ENCODE measurements around the gene OR8K3. TPM values are rescaled to one million over a fixed set of nuclear protein-coding genes. Genes with fewer than 3 reads are reported as not detected.

OR8K3 gene
- total and polyA plus RNA-seq, 2 of the 4 experiments (the other 2 are of a cell fraction) = not detected

DNA sequence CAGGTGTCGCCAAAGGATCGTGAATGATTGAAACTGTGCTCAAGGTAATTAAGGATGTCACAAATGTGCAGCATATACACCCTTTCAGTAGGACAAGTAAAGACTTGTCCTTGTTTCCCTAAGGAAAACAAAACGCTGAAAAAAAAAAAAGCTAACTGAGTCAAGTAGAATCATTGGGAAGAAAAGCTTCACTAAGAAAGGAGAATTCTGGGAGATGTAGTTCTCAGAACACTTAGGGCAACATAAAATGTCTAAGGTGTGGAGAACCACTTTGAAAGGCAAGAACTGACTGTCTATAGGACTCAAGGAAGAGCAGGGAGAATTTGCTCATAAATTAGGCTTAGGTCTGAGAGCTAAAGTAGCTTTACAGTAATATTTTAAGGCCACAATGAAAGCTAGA, 43.9 kb upstream of the OR8K3 start:
- no peak overlapping the region for H3K14ac ChIP-seq (replicated peaks; ENCODE audit: low read depth, low read length)
- no peaks in the 10 kb centered on the region for H3K36me3 ChIP-seq (ENCODE audit: control insufficient read depth, insufficient read depth, low read length)
- no peak overlapping the region for H4K8ac ChIP-seq (ENCODE audit: low read depth in 2 of 2, low read length in 2 of 2)
- no peak overlapping the region for H2AFZ ChIP-seq (replicated peaks; ENCODE audit: low read length, poor library complexity)
- H3K56ac ChIP-seq (ENCODE audit: extremely low read depth, insufficient read depth, low read length) = no peak overlapping the region
- H3K9me1 ChIP-seq (ENCODE audit: insufficient read depth, low read length) = no peaks in the 10 kb centered on the region
- H4K20me1 ChIP-seq (ENCODE audit: insufficient read depth, low read length) = no peaks in the 10 kb centered on the region
- POLR2A ChIA-PET (ENCODE audit: unreplicated experiment) = no interaction called here
- H2BK5ac ChIP-seq (ENCODE audit: low read depth, low read length, poor library complexity, severe bottlenecking) = no peak overlapping the region
- H3K27me3 ChIP-seq (ENCODE audit: control insufficient read depth, insufficient read depth, low read length) = no peaks in the 10 kb centered on the region
- no peak overlapping the region for H3K4ac ChIP-seq (ENCODE audit: low read depth, low read length)
- no peak overlapping the region for H3K23ac ChIP-seq (ENCODE audit: low read depth, low read length)
- DNase-seq (no peak), ATAC-seq (ENCODE audit: low read depth) (no peak)
- no peak overlapping the region for H3K4me3 ChIP-seq (ENCODE audit: insufficient read depth, low read depth, low read length)
- CTCF ChIA-PET = interaction anchor here (0.6 kb wide), 1 partner anchor 521 kb away, joined by 3 read pairs; no protein-coding TSS in a partner anchor
- BruUV-seq (replicated peaks) = no TSS peak
- H3K79me1 ChIP-seq (ENCODE audit: low read depth in 1 of 2, low read length in 2 of 2) = no peaks in the 10 kb centered on the region
- H3K4me1 ChIP-seq (ENCODE audit: control insufficient read depth, insufficient read depth, low read length) = no peaks in the 10 kb centered on the region
- no peak overlapping the region for H2AK9ac ChIP-seq (replicated peaks; ENCODE audit: low read depth, low read length, poor library complexity)
- H2BK15ac ChIP-seq (ENCODE audit: low read depth, low read length) = no peak overlapping the region
- in situ Hi-C loops (cut with MboI; ENCODE audit: low sequenced_read_pairs) = no loop called here
- no peak overlapping the region for H2AK5ac ChIP-seq (ENCODE audit: low read depth, low read length)
- no CpG with 5 or more reads among the region's 3 CpGs for WGBS, 2 experiments (ENCODE audit: extremely low coverage in 2 of 2, insufficient read length in 1 of 2)
- no peak for TF ChIP-seq RCOR1 (IDR thresholded peaks at IDR 0.05; ENCODE audit: insufficient replicate concordance, low read length)
- no peak for TF ChIP-seq RFX5 (IDR thresholded peaks at IDR 0.05; ENCODE audit: low read depth, low read length)
- TF ChIP-seq FOS (IDR thresholded peaks at IDR 0.05; ENCODE audit: low read depth, low read length) = no peak
- TF ChIP-seq RAD21 (IDR thresholded peaks at IDR 0.05; ENCODE audit: low read length) = no peak
- no peak overlapping the region for H3K9ac ChIP-seq (ENCODE audit: low read depth, low read length)
- H3K18ac ChIP-seq (ENCODE audit: low read depth, low read length) = no peak overlapping the region
- no peak overlapping the region for H2BK120ac ChIP-seq (ENCODE audit: low read depth, low read length)
- H3K4me2 ChIP-seq (ENCODE audit: low read depth, low read length) = no peak overlapping the region
- dilution Hi-C loops (cut with HindIII; ENCODE audit: low sequenced_read_pairs, unreplicated experiment) = no loop called here
- H2BK20ac ChIP-seq (ENCODE audit: low read depth, low read length) = no peak overlapping the region
- peaks cover 2% of the 10 kb centered on the region; the same call in 1 of the 2 replicates for H3K9me3 ChIP-seq (ENCODE audit: control insufficient read depth, insufficient read depth, low read length)
- H3K27ac ChIP-seq (ENCODE audit: insufficient read depth, low read length) = no peak overlapping the region
- H4K5ac ChIP-seq (ENCODE audit: low read depth, low read length) = no peak overlapping the region
- H4K91ac ChIP-seq (ENCODE audit: insufficient read depth, low read depth, low read length) = no peak overlapping the region
- intact Hi-C loops (cut with micrococcal nuclease) = no loop called here
